ENCODE data around the gene RBM26.

- TF ChIP-seq, protein P1, sequence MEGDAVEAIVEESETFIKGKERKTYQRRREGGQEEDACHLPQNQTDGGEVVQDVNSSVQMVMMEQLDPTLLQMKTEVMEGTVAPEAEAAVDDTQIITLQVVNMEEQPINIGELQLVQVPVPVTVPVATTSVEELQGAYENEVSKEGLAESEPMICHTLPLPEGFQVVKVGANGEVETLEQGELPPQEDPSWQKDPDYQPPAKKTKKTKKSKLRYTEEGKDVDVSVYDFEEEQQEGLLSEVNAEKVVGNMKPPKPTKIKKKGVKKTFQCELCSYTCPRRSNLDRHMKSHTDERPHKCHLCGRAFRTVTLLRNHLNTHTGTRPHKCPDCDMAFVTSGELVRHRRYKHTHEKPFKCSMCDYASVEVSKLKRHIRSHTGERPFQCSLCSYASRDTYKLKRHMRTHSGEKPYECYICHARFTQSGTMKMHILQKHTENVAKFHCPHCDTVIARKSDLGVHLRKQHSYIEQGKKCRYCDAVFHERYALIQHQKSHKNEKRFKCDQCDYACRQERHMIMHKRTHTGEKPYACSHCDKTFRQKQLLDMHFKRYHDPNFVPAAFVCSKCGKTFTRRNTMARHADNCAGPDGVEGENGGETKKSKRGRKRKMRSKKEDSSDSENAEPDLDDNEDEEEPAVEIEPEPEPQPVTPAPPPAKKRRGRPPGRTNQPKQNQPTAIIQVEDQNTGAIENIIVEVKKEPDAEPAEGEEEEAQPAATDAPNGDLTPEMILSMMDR (IDR thresholded peaks at IDR 0.05 in 4 of 5, conservative IDR thresholded peaks at IDR 0.05 in 1 of 5) = no peak
- TF ChIP-seq POLR2A (IDR thresholded peaks at IDR 0.05) = no peak
Observed at GRCh38 chr13:79307433-79307861, 98.6 kb downstream of the RBM26 start.
